Osteoblast (primary cell): Measurements from ENCODE around the gene SORCS2. TPM values are rescaled to one million over a fixed set of nuclear protein-coding genes. Genes with fewer than 3 reads are reported as not detected.

Experiments used
- DNase-seq: peaks from one replicate; pipeline ENCODE4 v3.0.0; 2011; ENCODE audit warnings: low spot score, mixed read lengths; ENCODE audit not compliant: insufficient read length; ENCODE audit errors: missing footprints
- H2AFZ ChIP-seq: 2 replicates; pipeline ENCODE4 v1.6.0; 2011; ENCODE audit warnings: mild to moderate bottlenecking, low read length
- H3K27ac ChIP-seq: 2 replicates; pipeline ENCODE4 v1.5.1; 2011; ENCODE audit warnings: mild to moderate bottlenecking, low read depth, low read length, moderate library complexity
- H3K27me3 ChIP-seq: 2 replicates; pipeline ENCODE4 v1.6.0; 2012; ENCODE audit warnings: mild to moderate bottlenecking, control low read depth, inconsistent platforms, low read length, moderate library complexity; ENCODE audit not compliant: insufficient read depth
- H3K36me3 ChIP-seq: 2 replicates; pipeline ENCODE4 v1.5.1; 2011; ENCODE audit warnings: mild to moderate bottlenecking, low read length, control low read depth, moderate library complexity; ENCODE audit not compliant: insufficient read depth
- H3K4me1 ChIP-seq: 2 replicates; pipeline ENCODE4 v1.5.1; 2011; ENCODE audit warnings: mild to moderate bottlenecking, low read length, control low read depth, moderate library complexity; ENCODE audit not compliant: insufficient read depth
- H3K4me2 ChIP-seq: 2 replicates; pipeline ENCODE4 v1.6.0; 2011; ENCODE audit warnings: mild to moderate bottlenecking, low read length; ENCODE audit not compliant: insufficient read depth
- H3K4me3 ChIP-seq: fragments of 200-600 bp; sonication (generic); 3 replicates; pipeline ENCODE4 v1.5.1; 2012; ENCODE audit warnings: mild to moderate bottlenecking, low read length, inconsistent platforms; ENCODE audit not compliant: insufficient read depth
- H3K79me2 ChIP-seq: 2 replicates; pipeline ENCODE4 v1.6.0; 2012; ENCODE audit warnings: mild to moderate bottlenecking, low read length, control low read depth, inconsistent platforms; ENCODE audit not compliant: insufficient read depth
- H3K9me3 ChIP-seq: 2 replicates; pipeline ENCODE4 v1.5.1; 2011; ENCODE audit warnings: low read depth, low read length, control low read depth
- H4K20me1 ChIP-seq: 2 replicates; pipeline ENCODE4 v1.6.0; 2012; ENCODE audit warnings: mild to moderate bottlenecking, low read length, control low read depth; ENCODE audit not compliant: insufficient read depth
- total RNA-seq: library from RNA; depleted of rRNA; stranded (reverse); fragments of >200 nt; gene quantifications from 2 replicates; pipeline ENCODE4 v1.2.3, GENCODE V29; 2012
- TF ChIP-seq, protein P1 (sequence below): IDR thresholded peaks from 2 replicates; pipeline ENCODE4 v1.5.1; 2011; ENCODE audit warnings: mild to moderate bottlenecking, low read depth, low read length, moderate library complexity; ENCODE audit errors: extremely low read depth

Gene SORCS2
- total RNA-seq, 1 donor = 9.0 TPM

- TF ChIP-seq, protein P1, sequence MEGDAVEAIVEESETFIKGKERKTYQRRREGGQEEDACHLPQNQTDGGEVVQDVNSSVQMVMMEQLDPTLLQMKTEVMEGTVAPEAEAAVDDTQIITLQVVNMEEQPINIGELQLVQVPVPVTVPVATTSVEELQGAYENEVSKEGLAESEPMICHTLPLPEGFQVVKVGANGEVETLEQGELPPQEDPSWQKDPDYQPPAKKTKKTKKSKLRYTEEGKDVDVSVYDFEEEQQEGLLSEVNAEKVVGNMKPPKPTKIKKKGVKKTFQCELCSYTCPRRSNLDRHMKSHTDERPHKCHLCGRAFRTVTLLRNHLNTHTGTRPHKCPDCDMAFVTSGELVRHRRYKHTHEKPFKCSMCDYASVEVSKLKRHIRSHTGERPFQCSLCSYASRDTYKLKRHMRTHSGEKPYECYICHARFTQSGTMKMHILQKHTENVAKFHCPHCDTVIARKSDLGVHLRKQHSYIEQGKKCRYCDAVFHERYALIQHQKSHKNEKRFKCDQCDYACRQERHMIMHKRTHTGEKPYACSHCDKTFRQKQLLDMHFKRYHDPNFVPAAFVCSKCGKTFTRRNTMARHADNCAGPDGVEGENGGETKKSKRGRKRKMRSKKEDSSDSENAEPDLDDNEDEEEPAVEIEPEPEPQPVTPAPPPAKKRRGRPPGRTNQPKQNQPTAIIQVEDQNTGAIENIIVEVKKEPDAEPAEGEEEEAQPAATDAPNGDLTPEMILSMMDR = no peak
- no peak overlapping the region for H2AFZ ChIP-seq
- no peak overlapping the region for H3K27ac ChIP-seq
- no peaks in the 10 kb centered on the region for H3K79me2 ChIP-seq
- peaks cover 13% of the 10 kb centered on the region for H3K27me3 ChIP-seq
- H4K20me1 ChIP-seq = no peaks in the 10 kb centered on the region
- H3K9me3 ChIP-seq = no peaks in the 10 kb centered on the region
- DNase-seq = peak; percentile 72
- no peak overlapping the region for H3K4me3 ChIP-seq
- H3K4me1 ChIP-seq = no peaks in the 10 kb centered on the region
- no peaks in the 10 kb centered on the region for H3K36me3 ChIP-seq
- H3K4me2 ChIP-seq = no peak overlapping the region
These were observed 497.7 kb downstream of the SORCS2 start for GRCh38 chr4:7689773-7690693.

DNA sequence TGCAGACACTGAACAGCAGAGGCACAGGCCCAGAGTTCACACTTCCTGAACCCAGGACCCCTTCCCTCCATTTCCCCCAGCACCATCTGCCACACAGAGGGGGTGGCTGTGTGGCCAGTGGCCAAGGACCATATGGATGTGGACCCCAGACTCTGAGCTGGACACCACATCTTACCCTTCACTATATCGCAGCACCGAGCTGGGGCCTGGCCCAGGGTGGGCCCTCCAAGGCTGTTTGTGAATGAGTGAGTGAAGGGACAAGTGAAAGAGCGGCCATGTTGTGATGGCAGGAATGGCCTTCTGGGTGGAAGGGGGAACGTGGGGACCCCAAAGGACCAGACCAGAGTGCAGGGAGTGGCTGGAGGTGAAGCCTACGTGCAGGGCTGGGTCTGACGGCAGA lies 498.7 kb downstream of the SORCS2 start:
- H3K79me2 ChIP-seq = no peaks in the 10 kb centered on the region
- peaks cover 13% of the 10 kb centered on the region for H3K27me3 ChIP-seq
- peak; percentile 60 for DNase-seq
- no peaks in the 10 kb centered on the region for H3K9me3 ChIP-seq
- H3K4me3 ChIP-seq = no peak overlapping the region
- H4K20me1 ChIP-seq = no peaks in the 10 kb centered on the region
- TF ChIP-seq, protein P1 = no peak
- no peak overlapping the region for H3K27ac ChIP-seq
- H3K4me1 ChIP-seq = no peaks in the 10 kb centered on the region
- no peaks in the 10 kb centered on the region for H3K36me3 ChIP-seq
- H3K4me2 ChIP-seq = no peak overlapping the region
- no peak overlapping the region for H2AFZ ChIP-seq

DNA sequence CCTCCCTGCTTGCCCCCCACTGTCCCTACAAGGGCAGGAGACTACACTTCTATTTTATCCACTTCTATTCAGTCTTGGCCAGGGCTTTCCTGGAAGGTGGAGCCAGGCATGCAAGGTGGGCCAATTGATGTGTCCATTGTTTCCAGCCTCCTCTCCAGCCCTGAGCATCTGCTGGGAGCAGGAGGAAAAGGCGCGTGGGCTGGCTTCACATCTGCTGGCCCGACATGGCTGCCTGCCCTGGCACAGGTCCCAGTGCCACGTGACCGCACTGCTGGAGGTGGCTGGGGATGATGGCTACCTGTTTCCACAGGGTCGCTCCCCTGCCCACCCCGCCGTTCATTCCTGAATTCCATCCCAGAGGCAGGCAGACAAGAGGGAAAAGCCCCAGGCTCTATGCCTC lies 499.6 kb downstream of the SORCS2 start:
- Histone ChIP-seq H3K4me2 (no peak overlapping the region), H3K79me2 (no peaks in the 10 kb centered on the region), H4K20me1 (no peaks in the 10 kb centered on the region), H3K27me3 (peaks cover 11% of the 10 kb centered on the region), H2AFZ (no peak overlapping the region), H3K4me3 (no peak overlapping the region), H3K9me3 (no peaks in the 10 kb centered on the region), H3K4me1 (no peaks in the 10 kb centered on the region), H3K27ac (no peak overlapping the region), H3K36me3 (no peaks in the 10 kb centered on the region)
- TF ChIP-seq, protein P1 = no peak
- peak; percentile 58 for DNase-seq

- no peaks in the 10 kb centered on the region for H3K4me1 ChIP-seq
- H3K27ac ChIP-seq = no peak overlapping the region
- peak; percentile 81 for DNase-seq
- H3K4me2 ChIP-seq = no peak overlapping the region
- no peaks in the 10 kb centered on the region for H3K79me2 ChIP-seq
- no peaks in the 10 kb centered on the region for H3K9me3 ChIP-seq
- no peaks in the 10 kb centered on the region for H3K36me3 ChIP-seq
- TF ChIP-seq, protein P1 = no peak
- H3K4me3 ChIP-seq = no peak overlapping the region
- H2AFZ ChIP-seq = no peak overlapping the region
- peaks cover 7% of the 10 kb centered on the region for H3K27me3 ChIP-seq
- no peaks in the 10 kb centered on the region for H4K20me1 ChIP-seq
These were observed 500.3 kb downstream of the SORCS2 start for GRCh38 chr4:7692451-7693236.
